GM23248 (cell line): ENCODE results near the gene FBXW8. TPM values are rescaled to one million over a fixed set of nuclear protein-coding genes. Genes with fewer than 3 reads are reported as not detected.

Source experiments
- DNase-seq: peaks from one replicate; pipeline ENCODE4 v3.0.0-alpha.2; 2015
- H2AFZ ChIP-seq: fragments of 200-600 bp; sonication (generic); 2 replicates; pipeline ENCODE4 v1.6.1; 2016; ENCODE audit warnings: antibody characterized with exemption
- H3F3A ChIP-seq: fragments of 200-600 bp; sonication (generic); 2 replicates; pipeline ENCODE4 v1.6.1; 2016; ENCODE audit warnings: mild to moderate bottlenecking, antibody characterized with exemption, mixed run types; ENCODE audit not compliant: insufficient read depth
- H3K27ac ChIP-seq: fragments of 200-600 bp; sonication (generic); 2 replicates; pipeline ENCODE4 v1.5.1; 2016; ENCODE audit warnings: mild to moderate bottlenecking
- H3K27me3 ChIP-seq: fragments of 200-600 bp; sonication (generic); replicated peaks from 2 replicates; pipeline ENCODE4 v1.6.1; 2016; ENCODE audit warnings: mild to moderate bottlenecking; ENCODE audit not compliant: insufficient read depth
- H3K36me3 ChIP-seq: fragments of 200-600 bp; sonication (generic); 2 replicates; pipeline ENCODE4 v1.6.1; 2016; ENCODE audit warnings: low read depth, mild to moderate bottlenecking
- H3K4me1 ChIP-seq: fragments of 200-600 bp; sonication (generic); 2 replicates; pipeline ENCODE4 v1.6.1; 2016; ENCODE audit warnings: mild to moderate bottlenecking; ENCODE audit not compliant: insufficient read depth
- H3K4me2 ChIP-seq: fragments of 200-600 bp; sonication (generic); one replicate; pipeline ENCODE4 v1.6.1; 2016; ENCODE audit warnings: mild to moderate bottlenecking; ENCODE audit not compliant: unreplicated experiment
- H3K4me3 ChIP-seq: fragments of 200-600 bp; sonication (generic); 2 replicates; pipeline ENCODE4 v1.5.1; 2016; ENCODE audit warnings: mild to moderate bottlenecking
- H3K79me2 ChIP-seq: fragments of 200-600 bp; sonication (generic); 2 replicates; pipeline ENCODE4 v1.6.1; 2016; ENCODE audit warnings: mild to moderate bottlenecking; ENCODE audit not compliant: insufficient read depth
- H3K9ac ChIP-seq: fragments of 200-600 bp; sonication (generic); 2 replicates; pipeline ENCODE4 v1.6.1; 2016; ENCODE audit warnings: mild to moderate bottlenecking
- H3K9me2 ChIP-seq: fragments of 200-600 bp; sonication (generic); 2 replicates; pipeline ENCODE4 v1.6.1; 2016; ENCODE audit warnings: mixed run types, mild to moderate bottlenecking, moderate library complexity; ENCODE audit not compliant: insufficient read depth
- H3K9me3 ChIP-seq: fragments of 200-600 bp; sonication (generic); one replicate; pipeline ENCODE4 v1.6.1; 2017; ENCODE audit warnings: low read depth
- H4K20me1 ChIP-seq: fragments of 200-600 bp; sonication (generic); 2 replicates; pipeline ENCODE4 v1.6.0; 2016; ENCODE audit not compliant: insufficient read depth
- EZH2 ChIP-seq: fragments of 200-600 bp; sonication (generic); IDR thresholded peaks from 2 replicates; pipeline ENCODE4 v1.6.1; 2018; ENCODE audit warnings: antibody characterized with exemption, mild to moderate bottlenecking; ENCODE audit not compliant: insufficient read depth, poor library complexity, severe bottlenecking
- EZH2phosphoT487 ChIP-seq: fragments of 200-600 bp; sonication (generic); IDR thresholded peaks from 2 replicates; pipeline ENCODE4 v1.6.1; 2018; ENCODE audit warnings: antibody characterized with exemption, moderate library complexity, mild to moderate bottlenecking, low read depth; ENCODE audit not compliant: insufficient read depth
- WGBS, 2 experiments: methylation state at CpG; one replicate each; pipeline ENCODE4 v1.1.6; 2015 to 2017; ENCODE audit warnings: low lambda C conversion rate in 2 of 2, low coverage in 1 of 2; ENCODE audit errors: missing lambda C conversion rate in 2 of 2; 5-methylcytosine and 5-hydroxymethylcytosine counted together
- in situ Hi-C: fragments of 300-500 bp; cut with MboI; formaldehyde crosslinking; loops from 2 replicates; pipeline ENCODE4 v1.15.0; 2020
- polyA plus RNA-seq: library from polyadenylated mRNA; unstranded; fragments of >200 nt; fragmentation: Nextera tagmentation; extraction: Ambion mirVana; gene quantifications from 2 replicates; pipeline ENCODE4 v1.2.1, GENCODE V29; 2016
- total RNA-seq: library from RNA; depleted of rRNA; stranded (reverse); fragments of >200 nt; shearing (Covaris generic); gene quantifications from 2 replicates; pipeline ENCODE4 v1.2.3, GENCODE V29; 2014

FBXW8 gene
- total and polyA plus RNA-seq, 2 experiments from 2014 or later, result 12.7 to 23.1 TPM

GRCh38 chr12:116906285-116906684, 4.5 kb upstream of the FBXW8 start:
- no peaks in the 10 kb centered on the region for H3K9me2 ChIP-seq
- H3K27ac ChIP-seq, result no peak overlapping the region
- H3K9ac ChIP-seq, result no peak overlapping the region
- no peaks in the 10 kb centered on the region for H3K4me1 ChIP-seq
- no peaks in the 10 kb centered on the region for H4K20me1 ChIP-seq
- H3K79me2 ChIP-seq, result peaks cover 16% of the 10 kb centered on the region
- no peaks in the 10 kb centered on the region for H3K9me3 ChIP-seq
- 64 to 65% methylated on average over 4 of the region's 4 CpGs for WGBS, 2 experiments
- H3K27me3 ChIP-seq, result no peaks in the 10 kb centered on the region
- DNase-seq, result no peak
- no peaks in the 10 kb centered on the region for H3K36me3 ChIP-seq
- H2AFZ ChIP-seq, result no peak overlapping the region
- no peaks in the 10 kb centered on the region for H3F3A ChIP-seq
- no peak for TF ChIP-seq EZH2
- TF ChIP-seq EZH2phosphoT487, result no peak
- in situ Hi-C loops, result no loop called here
- no peak overlapping the region for H3K4me3 ChIP-seq
- no peak overlapping the region for H3K4me2 ChIP-seq

- peaks cover 56% of the 10 kb centered on the region for H3K79me2 ChIP-seq
- peak overlapping the region; percentile 76 for H3K4me3 ChIP-seq
- no peak for DNase-seq
- peak overlapping the region; percentile 89 for H2AFZ ChIP-seq
- H3K4me1 ChIP-seq, result 0 out of 2 replicates have a peak, but pooled peaks cover 15% of the 10 kb centered on the region
- no peaks in the 10 kb centered on the region for H3K9me2 ChIP-seq
- peak overlapping the region; percentile 96 for H3K9ac ChIP-seq
- in situ Hi-C loops, result no loop called here
- no peaks in the 10 kb centered on the region for H3K36me3 ChIP-seq
- peak overlapping the region; percentile 85 for H3K4me2 ChIP-seq
- H3K27me3 ChIP-seq, result no peaks in the 10 kb centered on the region
- H4K20me1 ChIP-seq, result no peaks in the 10 kb centered on the region
- peak overlapping the region; percentile 88 for H3K27ac ChIP-seq
- no peaks in the 10 kb centered on the region for H3K9me3 ChIP-seq
- TF ChIP-seq EZH2phosphoT487 (no peak), EZH2 (no peak)
- peaks cover 6% of the 10 kb centered on the region; the same call in 1 of the 2 replicates for H3F3A ChIP-seq
- 59 to 63% methylated on average over 4 of the region's 4 CpGs for WGBS, 2 experiments
Measured at GRCh38 chr12:116910280-116910644, 488 bp upstream of the FBXW8 start.

- Histone ChIP-seq H3K9me2 (no peaks in the 10 kb centered on the region), H3K9me3 (no peaks in the 10 kb centered on the region), H3K9ac (no peak overlapping the region), H3K36me3 (no peaks in the 10 kb centered on the region), H2AFZ (no peak overlapping the region), H3K79me2 (peaks cover 99% of the 10 kb centered on the region), H4K20me1 (0 out of 2 replicates have a peak, but pooled peaks cover 6% of the 10 kb centered on the region), H3K4me2 (no peak overlapping the region), H3K4me3 (no peak overlapping the region), H3K27ac (no peak overlapping the region), H3F3A (peaks cover 18% of the 10 kb centered on the region), H3K4me1 (peaks cover 25% of the 10 kb centered on the region), H3K27me3 (no peaks in the 10 kb centered on the region)
- in situ Hi-C loops, result no loop called here
- TF ChIP-seq EZH2phosphoT487 (no peak), EZH2 (no peak)
- WGBS, 2 experiments, result 94% methylated on average over 1 of the region's 1 CpG; no CpG with 5 or more reads in 1 of the 2 experiments
- DNase-seq, result no peak
Measured at GRCh38 chr12:116915326-116915725, 4.6 kb downstream of the FBXW8 start.

- TF ChIP-seq EZH2 (no peak), EZH2phosphoT487 (no peak)
- Histone ChIP-seq H3K27me3 (no peaks in the 10 kb centered on the region), H3K79me2 (peaks cover 99% of the 10 kb centered on the region), H2AFZ (no peak overlapping the region), H3F3A (peaks cover 18% of the 10 kb centered on the region), H3K27ac (peak overlapping the region; percentile 35), H3K4me3 (no peak overlapping the region), H3K9me3 (no peaks in the 10 kb centered on the region), H3K9me2 (no peaks in the 10 kb centered on the region), H3K4me1 (peaks cover 25% of the 10 kb centered on the region), H3K36me3 (no peaks in the 10 kb centered on the region), H4K20me1 (0 out of 2 replicates have a peak, but pooled peaks cover 6% of the 10 kb centered on the region), H3K9ac (no peak overlapping the region), H3K4me2 (no peak overlapping the region)
- in situ Hi-C loops, result no loop called here
- peak; percentile 64 for DNase-seq
Measured at GRCh38 chr12:116916122-116916521, 5.4 kb downstream of the FBXW8 start.

GRCh38 chr12:116916714-116917114, 6.0 kb downstream of the FBXW8 start:
- WGBS, 2 experiments, result 66 to 69% methylated on average over 5 of the region's 5 CpGs
- no peak for TF ChIP-seq EZH2phosphoT487
- DNase-seq, result peak; percentile 76
- H2AFZ ChIP-seq, result no peak overlapping the region
- H3F3A ChIP-seq, result peaks cover 18% of the 10 kb centered on the region
- H3K4me1 ChIP-seq, result peaks cover 23% of the 10 kb centered on the region
- H3K4me3 ChIP-seq, result no peak overlapping the region
- H3K4me2 ChIP-seq, result no peak overlapping the region
- H4K20me1 ChIP-seq, result 0 out of 2 replicates have a peak, but pooled peaks cover 6% of the 10 kb centered on the region
- in situ Hi-C loops, result no loop called here
- H3K27ac ChIP-seq, result peak overlapping the region; percentile 35; the same call in 1 of the 2 replicates
- no peak overlapping the region for H3K9ac ChIP-seq
- no peaks in the 10 kb centered on the region for H3K9me2 ChIP-seq
- H3K79me2 ChIP-seq, result peaks cover 99% of the 10 kb centered on the region
- H3K27me3 ChIP-seq, result no peaks in the 10 kb centered on the region
- no peaks in the 10 kb centered on the region for H3K9me3 ChIP-seq
- H3K36me3 ChIP-seq, result no peaks in the 10 kb centered on the region
